Measurements from ENCODE around the gene SEPTIN14. TPM values are rescaled to one million over a fixed set of nuclear protein-coding genes. Genes with fewer than 3 reads are reported as not detected.

The SEPTIN14 gene
- total RNA-seq, 1 experiment from 2014 or later: not detected

- Histone ChIP-seq H3K36me3 (ENCODE audit: insufficient read depth, low read length, poor library complexity, severe bottlenecking) (no peaks in the 10 kb centered on the region), H3K4me1 (ENCODE audit: insufficient read depth, low read length, poor library complexity, severe bottlenecking) (no peaks in the 10 kb centered on the region), H3K9me3 (ENCODE audit: low read depth, low read length, poor library complexity, severe bottlenecking) (no peaks in the 10 kb centered on the region), H3K27ac (ENCODE audit: low read depth, low read length, poor library complexity, severe bottlenecking) (no peak overlapping the region), H3K27me3 (replicated peaks; ENCODE audit: insufficient read depth, low read depth, low read length, poor library complexity) (no peaks in the 10 kb centered on the region), H3K4me3 (ENCODE audit: low read depth, low read length, poor library complexity, severe bottlenecking) (no peak overlapping the region)
- ChIA-PET CTCF (no interaction called here), POLR2A (ENCODE audit: low non-redundant PET) (no interaction called here)
- TF ChIP-seq CTCF (conservative IDR thresholded peaks at IDR 0.05; ENCODE audit: low read depth, low read length) (no peak), EZH2 (IDR thresholded peaks at IDR 0.05; ENCODE audit: borderline replicate concordance, low read depth, low read length, poor library complexity, severe bottlenecking) (no peak)
- BruUV-seq (replicated peaks): no TSS peak
- no peak for DNase-seq (ENCODE audit: low spot score)
- intact Hi-C loops (cut with micrococcal nuclease; ENCODE audit: unreplicated experiment): no loop called here
These were observed 86.4 kb downstream of the SEPTIN14 start for GRCh38 chr7:55776196-55776595.

DNA sequence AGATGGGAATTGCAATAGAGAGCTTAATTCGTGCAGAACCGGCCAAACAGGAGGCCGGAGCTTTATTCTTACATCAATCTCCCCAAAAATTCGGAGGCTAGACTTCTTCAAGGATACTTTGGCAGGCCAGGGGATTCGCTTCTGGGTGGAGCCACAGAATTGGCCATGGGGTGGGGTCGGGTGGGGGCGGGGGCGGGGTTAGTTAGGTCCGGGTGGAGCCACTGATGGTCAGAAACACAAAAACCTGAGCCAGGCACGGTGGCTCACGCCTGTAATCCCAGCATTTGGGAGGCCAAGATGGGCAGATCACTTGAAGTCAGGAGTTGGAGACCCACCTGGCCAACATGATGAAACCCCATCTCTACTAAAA, 87.5 kb downstream of the SEPTIN14 start:
- Histone ChIP-seq H3K4me1 (ENCODE audit: insufficient read depth, low read length, poor library complexity, severe bottlenecking) (no peaks in the 10 kb centered on the region), H3K4me3 (ENCODE audit: low read depth, low read length, poor library complexity, severe bottlenecking) (no peak overlapping the region), H3K27ac (ENCODE audit: low read depth, low read length, poor library complexity, severe bottlenecking) (no peak overlapping the region), H3K9me3 (ENCODE audit: low read depth, low read length, poor library complexity, severe bottlenecking) (no peaks in the 10 kb centered on the region), H3K27me3 (replicated peaks; ENCODE audit: insufficient read depth, low read depth, low read length, poor library complexity) (no peaks in the 10 kb centered on the region), H3K36me3 (ENCODE audit: insufficient read depth, low read length, poor library complexity, severe bottlenecking) (no peaks in the 10 kb centered on the region)
- BruUV-seq (replicated peaks): no TSS peak
- CTCF ChIA-PET: no interaction called here
- POLR2A ChIA-PET (ENCODE audit: low non-redundant PET): no interaction called here
- intact Hi-C loops (cut with micrococcal nuclease; ENCODE audit: unreplicated experiment): no loop called here
- TF ChIP-seq CTCF (conservative IDR thresholded peaks at IDR 0.05; ENCODE audit: low read depth, low read length) (no peak), EZH2 (IDR thresholded peaks at IDR 0.05; ENCODE audit: borderline replicate concordance, low read depth, low read length, poor library complexity, severe bottlenecking) (no peak)
- DNase-seq (ENCODE audit: low spot score): no peak

DNA sequence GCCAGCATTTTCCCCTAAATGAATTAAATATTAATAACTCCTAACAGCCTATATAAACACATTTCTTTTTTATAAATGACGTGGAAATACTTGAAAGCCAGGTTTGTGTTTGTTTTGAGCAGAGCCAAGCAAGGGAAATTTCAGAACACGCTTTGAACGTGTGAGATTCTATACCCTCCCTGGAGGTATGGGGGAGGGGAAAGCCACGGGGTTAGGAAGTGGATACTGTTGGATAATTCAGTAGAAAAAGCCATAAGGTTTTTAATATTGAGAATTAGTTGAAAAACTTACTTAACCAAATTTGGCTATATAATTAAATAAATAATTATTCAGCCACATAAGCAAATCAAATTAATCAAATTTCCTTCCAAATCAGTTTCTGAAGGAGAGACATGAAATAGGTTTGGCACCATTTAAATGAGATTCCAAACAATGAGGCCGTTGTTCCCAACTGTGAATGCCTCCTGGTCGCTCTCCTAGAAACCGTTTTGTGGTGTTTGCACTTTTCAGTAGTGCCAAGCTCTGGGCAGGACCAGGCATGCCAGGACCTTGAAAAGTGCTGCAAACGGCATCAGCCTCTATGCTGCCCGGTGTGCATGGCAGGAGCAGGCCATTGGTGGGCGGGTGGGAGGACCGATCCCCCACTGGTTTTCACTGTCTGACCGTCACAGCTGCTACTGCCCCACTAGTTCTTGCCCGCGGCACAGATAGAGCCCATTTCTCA, 88.1 kb downstream of the SEPTIN14 start:
- Histone ChIP-seq H3K36me3 (ENCODE audit: insufficient read depth, low read length, poor library complexity, severe bottlenecking) (no peaks in the 10 kb centered on the region), H3K4me3 (ENCODE audit: low read depth, low read length, poor library complexity, severe bottlenecking) (no peak overlapping the region), H3K9me3 (ENCODE audit: low read depth, low read length, poor library complexity, severe bottlenecking) (no peaks in the 10 kb centered on the region), H3K27ac (ENCODE audit: low read depth, low read length, poor library complexity, severe bottlenecking) (no peak overlapping the region), H3K4me1 (ENCODE audit: insufficient read depth, low read length, poor library complexity, severe bottlenecking) (no peaks in the 10 kb centered on the region), H3K27me3 (replicated peaks; ENCODE audit: insufficient read depth, low read depth, low read length, poor library complexity) (no peaks in the 10 kb centered on the region)
- POLR2A ChIA-PET (ENCODE audit: low non-redundant PET): no interaction called here
- intact Hi-C loops (cut with micrococcal nuclease; ENCODE audit: unreplicated experiment): no loop called here
- TF ChIP-seq EZH2 (IDR thresholded peaks at IDR 0.05; ENCODE audit: borderline replicate concordance, low read depth, low read length, poor library complexity, severe bottlenecking) (no peak), CTCF (conservative IDR thresholded peaks at IDR 0.05; ENCODE audit: low read depth, low read length) (no peak)
- DNase-seq (ENCODE audit: low spot score): peak; percentile 3
- CTCF ChIA-PET: no interaction called here
- no TSS peak for BruUV-seq (replicated peaks)
